GM23338 (cell line): ENCODE measurements around the gene KIAA1549. TPM values are rescaled to one million over a fixed set of nuclear protein-coding genes. Genes with fewer than 3 reads are reported as not detected.

ENCODE experiments used
- ATAC-seq: fragments of 200-7000 bp; cut with Tn5 transposase; 3 replicates; pipeline ENCODE4 v1.9.1; 2020
- DNase-seq: peaks from one replicate; pipeline ENCODE4 v3.0.0-alpha.2; 2015; ENCODE audit warnings: low spot score
- H2AFZ ChIP-seq: fragments of 200-600 bp; sonication (generic); 2 replicates; pipeline ENCODE4 v1.8.0; 2016; ENCODE audit warnings: antibody characterized with exemption, mild to moderate bottlenecking, moderate library complexity
- H3F3A ChIP-seq: fragments of 200-600 bp; sonication (generic); replicated peaks from 2 replicates; pipeline ENCODE4 v1.8.0; 2017; ENCODE audit warnings: antibody characterized with exemption, mixed run types, low read depth
- H3K27ac ChIP-seq: fragments of 200-600 bp; sonication (generic); 2 replicates; pipeline ENCODE4 v1.6.1; 2016; ENCODE audit warnings: low read depth
- H3K27me3 ChIP-seq: fragments of 200-600 bp; sonication (generic); 2 replicates; pipeline ENCODE4 v1.8.0; 2016; ENCODE audit warnings: mild to moderate bottlenecking, mixed run types, moderate library complexity; ENCODE audit not compliant: insufficient read depth
- H3K36me3 ChIP-seq: fragments of 200-600 bp; sonication (generic); 2 replicates; pipeline ENCODE4 v1.8.0; 2016; ENCODE audit warnings: mild to moderate bottlenecking; ENCODE audit not compliant: insufficient read depth
- H3K4me1 ChIP-seq: fragments of 200-600 bp; sonication (generic); 2 replicates; pipeline ENCODE4 v1.8.0; 2016; ENCODE audit warnings: mild to moderate bottlenecking, moderate library complexity; ENCODE audit not compliant: insufficient read depth
- H3K4me2 ChIP-seq: fragments of 200-600 bp; sonication (generic); 2 replicates; pipeline ENCODE4 v1.7.1; 2017; ENCODE audit warnings: mixed run types
- H3K4me3 ChIP-seq: fragments of 200-600 bp; sonication (generic); 2 replicates; pipeline ENCODE4 v1.6.1; 2016; ENCODE audit warnings: mixed run types
- H3K79me2 ChIP-seq: fragments of 200-600 bp; sonication (generic); replicated peaks from 2 replicates; pipeline ENCODE4 v1.8.0; 2017; ENCODE audit warnings: mild to moderate bottlenecking; ENCODE audit not compliant: insufficient read depth
- H3K9me2 ChIP-seq: fragments of 200-600 bp; sonication (generic); 2 replicates; pipeline ENCODE4 v1.8.0; 2017; ENCODE audit not compliant: insufficient read depth
- H4K20me1 ChIP-seq: fragments of 200-600 bp; sonication (generic); replicated peaks from 2 replicates; pipeline ENCODE4 v1.8.0; 2017; ENCODE audit warnings: mild to moderate bottlenecking; ENCODE audit not compliant: insufficient read depth
- H3K27ac Mint-ChIP-seq: 2 replicates; pipeline ENCODE4 v1.8.0; 2020; ENCODE audit warnings: inconsistent platforms, mild to moderate bottlenecking, moderate library complexity, mixed read lengths
- H3K27me3 Mint-ChIP-seq: 3 replicates; pipeline ENCODE4 v1.8.0; 2022; ENCODE audit warnings: low read depth, mild to moderate bottlenecking, moderate library complexity, mixed read lengths, inconsistent platforms; ENCODE audit not compliant: insufficient read depth, poor library complexity
- H3K36me3 Mint-ChIP-seq: 3 replicates; pipeline ENCODE4 v1.8.0; 2021; ENCODE audit warnings: low read depth, mild to moderate bottlenecking, inconsistent platforms, moderate library complexity, mixed read lengths
- H3K4me1 Mint-ChIP-seq: 3 replicates; pipeline ENCODE4 v1.8.0; 2020; ENCODE audit warnings: mild to moderate bottlenecking, inconsistent platforms, mixed read lengths
- H3K4me3 Mint-ChIP-seq: 3 replicates; pipeline ENCODE4 v1.8.0; 2021; ENCODE audit warnings: moderate library complexity, mild to moderate bottlenecking, inconsistent platforms, mixed read lengths
- H3K9me3 Mint-ChIP-seq: 3 replicates; pipeline ENCODE4 v1.8.0; 2020; ENCODE audit warnings: moderate library complexity, mild to moderate bottlenecking, inconsistent platforms, mixed read lengths
- CREB1 ChIP-seq: fragments of 250-450 bp; sonication (Bioruptor Pico); IDR thresholded peaks from 2 replicates; pipeline ENCODE4 v1.5.0; 2020; ENCODE audit warnings: low read depth, mild to moderate bottlenecking, moderate library complexity
- ETS1 ChIP-seq: IDR thresholded peaks from 2 replicates; pipeline ENCODE4 v1.6.1; 2016; ENCODE audit warnings: antibody characterized with exemption
- EZH2 ChIP-seq: fragments of 200-600 bp; sonication (generic); IDR thresholded peaks from one replicate; pipeline ENCODE4 v1.8.0; 2017; ENCODE audit warnings: antibody characterized with exemption, mild to moderate bottlenecking, low read depth; ENCODE audit not compliant: unreplicated experiment
- EZH2phosphoT487 ChIP-seq: fragments of 200-600 bp; sonication (generic); IDR thresholded peaks from one replicate; pipeline ENCODE4 v1.8.1; 2018; ENCODE audit warnings: antibody characterized with exemption; ENCODE audit not compliant: unreplicated experiment
- JUNB ChIP-seq: IDR thresholded peaks from one replicate; pipeline ENCODE4 v1.6.1; 2016; ENCODE audit warnings: antibody characterized with exemption; ENCODE audit not compliant: unreplicated experiment
- NANOG ChIP-seq: IDR thresholded peaks from 2 replicates; pipeline ENCODE4 v1.6.1; 2016; ENCODE audit warnings: antibody characterized with exemption, borderline replicate concordance
- POLR2AphosphoS5 ChIP-seq: IDR thresholded peaks from 2 replicates; pipeline ENCODE4 v1.6.1; 2016; ENCODE audit warnings: antibody characterized with exemption, low read depth
- STAT1 ChIP-seq: IDR thresholded peaks from one replicate; pipeline ENCODE4 v1.6.1; 2016; ENCODE audit warnings: antibody characterized with exemption; ENCODE audit not compliant: unreplicated experiment
- ZNF114 ChIP-seq: fragments of 250-450 bp; sonication (Bioruptor Pico); IDR thresholded peaks from 2 replicates; pipeline ENCODE4 v1.5.0; 2020; ENCODE audit warnings: mild to moderate bottlenecking, moderate library complexity
- ZNF331 ChIP-seq: fragments of 250-450 bp; sonication (Bioruptor Pico); IDR thresholded peaks from 2 replicates; pipeline ENCODE4 v1.5.0; 2020; ENCODE audit warnings: low read depth, mild to moderate bottlenecking, moderate library complexity
- polyA plus RNA-seq: library from polyadenylated mRNA; unstranded; fragments of >200 nt; fragmentation: Nextera tagmentation; extraction: Ambion mirVana; gene quantifications from 2 replicates; pipeline ENCODE4 v1.2.1, GENCODE V29; 2016
- total RNA-seq: library from RNA; depleted of rRNA; stranded (reverse); fragments of >200 nt; shearing (Covaris generic); gene quantifications from 2 replicates; pipeline ENCODE4 v1.2.3, GENCODE V29; 2014
- TF ChIP-seq, protein P1 (sequence below): fragments of 250-450 bp; sonication (Bioruptor Pico); IDR thresholded peaks from 2 replicates; pipeline ENCODE4 v1.5.0; 2020; ENCODE audit warnings: mild to moderate bottlenecking, moderate library complexity
- TF ChIP-seq, protein P2 (sequence below): IDR thresholded peaks from one replicate; pipeline ENCODE4 v1.6.1; 2018; ENCODE audit warnings: antibody characterized with exemption; ENCODE audit not compliant: unreplicated experiment
- TF ChIP-seq, protein P3 (sequence below), 2 experiments: fragments of 200-600 bp in 1 of 2; sonication (generic) in 1 of 2; conservative IDR thresholded peaks; 2 replicates each; pipeline versions ENCODE4 v1.5.1 to v1.6.1; 2016 to 2017; ENCODE audit warnings: antibody characterized with exemption in 2 of 2, low read depth in 2 of 2, mild to moderate bottlenecking in 2 of 2, moderate library complexity in 1 of 2

KIAA1549 gene
- total and polyA plus RNA-seq, 2 experiments from 2014 or later, result 3.6 to 13.5 TPM

DNA sequence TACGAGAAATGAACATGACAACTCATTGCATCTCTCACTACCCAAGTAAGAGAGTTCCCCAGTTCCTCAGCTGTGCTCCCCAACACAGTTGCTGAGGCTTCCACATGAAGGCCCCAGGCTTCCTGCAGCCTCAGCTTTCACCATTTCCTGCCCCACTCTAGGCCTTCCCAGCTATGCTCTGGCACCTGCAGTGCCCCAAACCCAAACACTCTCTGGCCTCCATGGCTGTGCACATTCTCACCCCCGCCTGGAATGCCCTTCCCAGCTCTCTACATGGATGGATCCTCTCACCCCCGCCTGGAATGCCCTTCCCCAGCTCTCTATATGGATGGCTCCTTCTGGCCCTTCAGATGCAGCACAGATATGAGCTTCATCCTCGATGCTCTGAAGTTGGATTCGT is 61.3 kb downstream of the KIAA1549 start:
- H3K79me2 ChIP-seq, result peaks cover 30% of the 10 kb centered on the region
- no peaks in the 10 kb centered on the region for H3K9me2 ChIP-seq
- H2AFZ ChIP-seq, result no peak overlapping the region
- H3K27me3 Mint-ChIP-seq, result peaks cover 5% of the 10 kb centered on the region
- H3K4me3 ChIP-seq, result no peak overlapping the region
- peaks cover 27% of the 10 kb centered on the region for H3K36me3 Mint-ChIP-seq
- no peaks in the 10 kb centered on the region for H3F3A ChIP-seq
- H3K4me3 Mint-ChIP-seq, result no peak overlapping the region
- H3K27ac Mint-ChIP-seq, result no peak overlapping the region; the same call in 1 of the 2 replicates
- H4K20me1 ChIP-seq, result peaks cover 6% of the 10 kb centered on the region
- peaks cover 18% of the 10 kb centered on the region for H3K4me1 Mint-ChIP-seq
- no peaks in the 10 kb centered on the region for H3K27me3 ChIP-seq
- ATAC-seq (no peak; the same call in 2 of the 3 replicates), DNase-seq (no peak)
- TF ChIP-seq EZH2 (no peak), ETS1 (no peak), NANOG (no peak), POLR2AphosphoS5 (no peak), ZNF331 (CRISPR knock-in tag) (no peak), JUNB (no peak), CREB1 (CRISPR knock-in tag) (no peak), STAT1 (no peak), EZH2phosphoT487 (no peak), ZNF114 (no peak)
- TF ChIP-seq, protein P1, sequence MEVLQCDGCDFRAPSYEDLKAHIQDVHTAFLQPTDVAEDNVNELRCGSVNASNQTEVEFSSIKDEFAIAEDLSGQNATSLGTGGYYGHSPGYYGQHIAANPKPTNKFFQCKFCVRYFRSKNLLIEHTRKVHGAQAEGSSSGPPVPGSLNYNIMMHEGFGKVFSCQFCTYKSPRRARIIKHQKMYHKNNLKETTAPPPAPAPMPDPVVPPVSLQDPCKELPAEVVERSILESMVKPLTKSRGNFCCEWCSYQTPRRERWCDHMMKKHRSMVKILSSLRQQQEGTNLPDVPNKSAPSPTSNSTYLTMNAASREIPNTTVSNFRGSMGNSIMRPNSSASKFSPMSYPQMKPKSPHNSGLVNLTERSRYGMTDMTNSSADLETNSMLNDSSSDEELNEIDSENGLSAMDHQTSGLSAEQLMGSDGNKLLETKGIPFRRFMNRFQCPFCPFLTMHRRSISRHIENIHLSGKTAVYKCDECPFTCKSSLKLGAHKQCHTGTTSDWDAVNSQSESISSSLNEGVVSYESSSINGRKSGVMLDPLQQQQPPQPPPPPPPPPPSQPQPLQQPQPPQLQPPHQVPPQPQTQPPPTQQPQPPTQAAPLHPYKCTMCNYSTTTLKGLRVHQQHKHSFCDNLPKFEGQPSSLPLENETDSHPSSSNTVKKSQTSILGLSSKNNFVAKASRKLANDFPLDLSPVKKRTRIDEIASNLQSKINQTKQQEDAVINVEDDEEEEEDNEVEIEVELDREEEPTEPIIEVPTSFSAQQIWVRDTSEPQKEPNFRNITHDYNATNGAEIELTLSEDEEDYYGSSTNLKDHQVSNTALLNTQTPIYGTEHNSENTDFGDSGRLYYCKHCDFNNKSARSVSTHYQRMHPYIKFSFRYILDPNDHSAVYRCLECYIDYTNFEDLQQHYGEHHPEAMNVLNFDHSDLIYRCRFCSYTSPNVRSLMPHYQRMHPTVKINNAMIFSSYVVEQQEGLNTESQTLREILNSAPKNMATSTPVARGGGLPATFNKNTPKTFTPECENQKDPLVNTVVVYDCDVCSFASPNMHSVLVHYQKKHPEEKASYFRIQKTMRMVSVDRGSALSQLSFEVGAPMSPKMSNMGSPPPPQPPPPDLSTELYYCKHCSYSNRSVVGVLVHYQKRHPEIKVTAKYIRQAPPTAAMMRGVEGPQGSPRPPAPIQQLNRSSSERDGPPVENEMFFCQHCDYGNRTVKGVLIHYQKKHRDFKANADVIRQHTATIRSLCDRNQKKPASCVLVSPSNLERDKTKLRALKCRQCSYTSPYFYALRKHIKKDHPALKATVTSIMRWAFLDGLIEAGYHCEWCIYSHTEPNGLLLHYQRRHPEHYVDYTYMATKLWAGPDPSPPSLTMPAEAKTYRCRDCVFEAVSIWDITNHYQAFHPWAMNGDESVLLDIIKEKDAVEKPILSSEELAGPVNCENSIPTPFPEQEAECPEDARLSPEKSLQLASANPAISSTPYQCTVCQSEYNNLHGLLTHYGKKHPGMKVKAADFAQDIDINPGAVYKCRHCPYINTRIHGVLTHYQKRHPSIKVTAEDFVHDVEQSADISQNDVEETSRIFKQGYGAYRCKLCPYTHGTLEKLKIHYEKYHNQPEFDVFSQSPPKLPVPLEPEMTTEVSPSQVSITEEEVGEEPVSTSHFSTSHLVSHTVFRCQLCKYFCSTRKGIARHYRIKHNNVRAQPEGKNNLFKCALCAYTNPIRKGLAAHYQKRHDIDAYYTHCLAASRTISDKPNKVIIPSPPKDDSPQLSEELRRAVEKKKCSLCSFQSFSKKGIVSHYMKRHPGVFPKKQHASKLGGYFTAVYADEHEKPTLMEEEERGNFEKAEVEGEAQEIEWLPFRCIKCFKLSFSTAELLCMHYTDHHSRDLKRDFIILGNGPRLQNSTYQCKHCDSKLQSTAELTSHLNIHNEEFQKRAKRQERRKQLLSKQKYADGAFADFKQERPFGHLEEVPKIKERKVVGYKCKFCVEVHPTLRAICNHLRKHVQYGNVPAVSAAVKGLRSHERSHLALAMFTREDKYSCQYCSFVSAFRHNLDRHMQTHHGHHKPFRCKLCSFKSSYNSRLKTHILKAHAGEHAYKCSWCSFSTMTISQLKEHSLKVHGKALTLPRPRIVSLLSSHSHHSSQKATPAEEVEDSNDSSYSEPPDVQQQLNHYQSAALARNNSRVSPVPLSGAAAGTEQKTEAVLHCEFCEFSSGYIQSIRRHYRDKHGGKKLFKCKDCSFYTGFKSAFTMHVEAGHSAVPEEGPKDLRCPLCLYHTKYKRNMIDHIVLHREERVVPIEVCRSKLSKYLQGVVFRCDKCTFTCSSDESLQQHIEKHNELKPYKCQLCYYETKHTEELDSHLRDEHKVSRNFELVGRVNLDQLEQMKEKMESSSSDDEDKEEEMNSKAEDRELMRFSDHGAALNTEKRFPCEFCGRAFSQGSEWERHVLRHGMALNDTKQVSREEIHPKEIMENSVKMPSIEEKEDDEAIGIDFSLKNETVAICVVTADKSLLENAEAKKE (CRISPR knock-in tag), result no peak
- TF ChIP-seq, protein P2, sequence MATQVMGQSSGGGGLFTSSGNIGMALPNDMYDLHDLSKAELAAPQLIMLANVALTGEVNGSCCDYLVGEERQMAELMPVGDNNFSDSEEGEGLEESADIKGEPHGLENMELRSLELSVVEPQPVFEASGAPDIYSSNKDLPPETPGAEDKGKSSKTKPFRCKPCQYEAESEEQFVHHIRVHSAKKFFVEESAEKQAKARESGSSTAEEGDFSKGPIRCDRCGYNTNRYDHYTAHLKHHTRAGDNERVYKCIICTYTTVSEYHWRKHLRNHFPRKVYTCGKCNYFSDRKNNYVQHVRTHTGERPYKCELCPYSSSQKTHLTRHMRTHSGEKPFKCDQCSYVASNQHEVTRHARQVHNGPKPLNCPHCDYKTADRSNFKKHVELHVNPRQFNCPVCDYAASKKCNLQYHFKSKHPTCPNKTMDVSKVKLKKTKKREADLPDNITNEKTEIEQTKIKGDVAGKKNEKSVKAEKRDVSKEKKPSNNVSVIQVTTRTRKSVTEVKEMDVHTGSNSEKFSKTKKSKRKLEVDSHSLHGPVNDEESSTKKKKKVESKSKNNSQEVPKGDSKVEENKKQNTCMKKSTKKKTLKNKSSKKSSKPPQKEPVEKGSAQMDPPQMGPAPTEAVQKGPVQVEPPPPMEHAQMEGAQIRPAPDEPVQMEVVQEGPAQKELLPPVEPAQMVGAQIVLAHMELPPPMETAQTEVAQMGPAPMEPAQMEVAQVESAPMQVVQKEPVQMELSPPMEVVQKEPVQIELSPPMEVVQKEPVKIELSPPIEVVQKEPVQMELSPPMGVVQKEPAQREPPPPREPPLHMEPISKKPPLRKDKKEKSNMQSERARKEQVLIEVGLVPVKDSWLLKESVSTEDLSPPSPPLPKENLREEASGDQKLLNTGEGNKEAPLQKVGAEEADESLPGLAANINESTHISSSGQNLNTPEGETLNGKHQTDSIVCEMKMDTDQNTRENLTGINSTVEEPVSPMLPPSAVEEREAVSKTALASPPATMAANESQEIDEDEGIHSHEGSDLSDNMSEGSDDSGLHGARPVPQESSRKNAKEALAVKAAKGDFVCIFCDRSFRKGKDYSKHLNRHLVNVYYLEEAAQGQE, result no peak
- TF ChIP-seq, protein P3, sequence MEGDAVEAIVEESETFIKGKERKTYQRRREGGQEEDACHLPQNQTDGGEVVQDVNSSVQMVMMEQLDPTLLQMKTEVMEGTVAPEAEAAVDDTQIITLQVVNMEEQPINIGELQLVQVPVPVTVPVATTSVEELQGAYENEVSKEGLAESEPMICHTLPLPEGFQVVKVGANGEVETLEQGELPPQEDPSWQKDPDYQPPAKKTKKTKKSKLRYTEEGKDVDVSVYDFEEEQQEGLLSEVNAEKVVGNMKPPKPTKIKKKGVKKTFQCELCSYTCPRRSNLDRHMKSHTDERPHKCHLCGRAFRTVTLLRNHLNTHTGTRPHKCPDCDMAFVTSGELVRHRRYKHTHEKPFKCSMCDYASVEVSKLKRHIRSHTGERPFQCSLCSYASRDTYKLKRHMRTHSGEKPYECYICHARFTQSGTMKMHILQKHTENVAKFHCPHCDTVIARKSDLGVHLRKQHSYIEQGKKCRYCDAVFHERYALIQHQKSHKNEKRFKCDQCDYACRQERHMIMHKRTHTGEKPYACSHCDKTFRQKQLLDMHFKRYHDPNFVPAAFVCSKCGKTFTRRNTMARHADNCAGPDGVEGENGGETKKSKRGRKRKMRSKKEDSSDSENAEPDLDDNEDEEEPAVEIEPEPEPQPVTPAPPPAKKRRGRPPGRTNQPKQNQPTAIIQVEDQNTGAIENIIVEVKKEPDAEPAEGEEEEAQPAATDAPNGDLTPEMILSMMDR (conservative IDR thresholded peaks at IDR 0.05; ENCODE audit: low read depth in 2 of 2), result no peak
- H3K4me1 ChIP-seq, result peaks cover 4% of the 10 kb centered on the region; the same call in 1 of the 2 replicates
- no peaks in the 10 kb centered on the region; the same call in 2 of the 3 replicates for H3K9me3 Mint-ChIP-seq
- no peak overlapping the region for H3K4me2 ChIP-seq
- no peaks in the 10 kb centered on the region for H3K36me3 ChIP-seq
- no peak overlapping the region for H3K27ac ChIP-seq
